ENCODE measurements around the gene SMOC1.

GRCh38 chr14:69855180-69855832, 23.9 kb upstream of the SMOC1 start:
- TF ChIP-seq POLR2A (IDR thresholded peaks at IDR 0.05) (no peak), CTCF (IDR thresholded peaks at IDR 0.05) (no peak)

Data from suprapubic skin (tissue), 3 donors.